Ishikawa (cell line): ENCODE results near the gene POLR3G.

ENCODE experiments used
- CREB1 ChIP-seq: IDR thresholded peaks from 2 replicates; pipeline ENCODE4 v1.6.1; 2012; ENCODE audit warnings: low read depth
- EGR1 ChIP-seq: IDR thresholded peaks from 2 replicates; pipeline ENCODE4 v1.6.1; 2012
- TF ChIP-seq, protein P1 (sequence below): IDR thresholded peaks from 2 replicates; pipeline ENCODE4 v1.6.1; 2012; ENCODE audit warnings: low read depth, mild to moderate bottlenecking

DNA sequence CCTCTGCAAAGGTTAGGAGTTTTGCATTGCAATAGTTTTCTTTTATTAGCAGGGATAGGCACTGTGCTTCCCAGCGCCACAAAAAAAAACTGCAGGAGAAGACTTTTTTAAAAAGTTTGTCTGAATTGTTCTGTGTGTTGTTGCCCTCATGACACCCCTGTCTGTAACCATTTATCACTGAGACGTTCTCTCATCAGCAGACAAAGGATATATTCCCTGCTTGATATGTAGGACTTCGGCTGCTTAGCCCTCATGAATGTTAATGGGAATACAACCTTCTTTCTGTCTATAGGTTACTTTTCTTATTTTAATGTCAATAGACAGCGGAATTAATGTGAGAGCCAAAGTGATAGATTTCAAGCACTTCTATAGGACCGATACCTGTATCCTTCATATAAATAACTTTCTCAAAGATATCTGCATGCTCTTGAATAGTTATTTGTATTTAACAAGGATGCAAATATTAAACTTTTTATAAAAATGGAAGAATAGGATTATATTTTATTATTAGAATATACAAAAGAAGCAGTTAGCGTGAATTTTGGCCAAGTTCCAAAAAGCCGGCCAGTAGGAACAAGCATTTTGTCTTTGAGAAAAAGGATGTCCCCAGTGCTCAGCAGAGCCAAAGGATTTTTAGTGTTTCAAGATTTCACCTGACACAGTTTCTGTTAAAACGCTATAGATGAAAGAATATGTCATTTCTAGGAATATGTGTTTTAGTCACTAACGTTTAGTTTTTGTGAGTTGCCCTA is 56.2 kb downstream of the POLR3G start:
- TF ChIP-seq, protein P1, sequence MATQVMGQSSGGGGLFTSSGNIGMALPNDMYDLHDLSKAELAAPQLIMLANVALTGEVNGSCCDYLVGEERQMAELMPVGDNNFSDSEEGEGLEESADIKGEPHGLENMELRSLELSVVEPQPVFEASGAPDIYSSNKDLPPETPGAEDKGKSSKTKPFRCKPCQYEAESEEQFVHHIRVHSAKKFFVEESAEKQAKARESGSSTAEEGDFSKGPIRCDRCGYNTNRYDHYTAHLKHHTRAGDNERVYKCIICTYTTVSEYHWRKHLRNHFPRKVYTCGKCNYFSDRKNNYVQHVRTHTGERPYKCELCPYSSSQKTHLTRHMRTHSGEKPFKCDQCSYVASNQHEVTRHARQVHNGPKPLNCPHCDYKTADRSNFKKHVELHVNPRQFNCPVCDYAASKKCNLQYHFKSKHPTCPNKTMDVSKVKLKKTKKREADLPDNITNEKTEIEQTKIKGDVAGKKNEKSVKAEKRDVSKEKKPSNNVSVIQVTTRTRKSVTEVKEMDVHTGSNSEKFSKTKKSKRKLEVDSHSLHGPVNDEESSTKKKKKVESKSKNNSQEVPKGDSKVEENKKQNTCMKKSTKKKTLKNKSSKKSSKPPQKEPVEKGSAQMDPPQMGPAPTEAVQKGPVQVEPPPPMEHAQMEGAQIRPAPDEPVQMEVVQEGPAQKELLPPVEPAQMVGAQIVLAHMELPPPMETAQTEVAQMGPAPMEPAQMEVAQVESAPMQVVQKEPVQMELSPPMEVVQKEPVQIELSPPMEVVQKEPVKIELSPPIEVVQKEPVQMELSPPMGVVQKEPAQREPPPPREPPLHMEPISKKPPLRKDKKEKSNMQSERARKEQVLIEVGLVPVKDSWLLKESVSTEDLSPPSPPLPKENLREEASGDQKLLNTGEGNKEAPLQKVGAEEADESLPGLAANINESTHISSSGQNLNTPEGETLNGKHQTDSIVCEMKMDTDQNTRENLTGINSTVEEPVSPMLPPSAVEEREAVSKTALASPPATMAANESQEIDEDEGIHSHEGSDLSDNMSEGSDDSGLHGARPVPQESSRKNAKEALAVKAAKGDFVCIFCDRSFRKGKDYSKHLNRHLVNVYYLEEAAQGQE: no peak
- TF ChIP-seq CREB1: no peak
- no peak for TF ChIP-seq EGR1
